Cardiac septum (tissue), 1 donor: Measurements from ENCODE around the gene CA7. TPM values are rescaled to one million over a fixed set of nuclear protein-coding genes. Genes with fewer than 3 reads are reported as not detected.

Experiments
- total RNA-seq: library from RNA; stranded (reverse); fragmentation: NEBNext Ultra II Directional; extraction: Animal tissue kit (Norgen Biotek cat#: 25700); gene quantifications from one replicate; pipeline ENCODE4 v1.2.1, GENCODE V29; 2021
- donor health status: DM: no; HTN: no; CAD: no.

The CA7 gene
- total RNA-seq, 1 donor from 2014 or later: not detected

Other genes with a start within 250 kb of the CA7 start
- gene CMTM3, start 239.7 kb upstream of the CA7 start, total RNA-seq: 10.4 TPM
- gene CMTM4, start 147.7 kb upstream of the CA7 start, total RNA-seq: 10.4 TPM
- gene DYNC1LI2, start 92.8 kb upstream of the CA7 start, total RNA-seq: 123 TPM
- not detected for gene TERB1, start 42.8 kb upstream of the CA7 start, total RNA-seq
- gene NAE1, start 13.4 kb upstream of the CA7 start, total RNA-seq: 31.1 TPM
- gene PDP2, start 36.1 kb downstream of the CA7 start, total RNA-seq: 2.7 TPM
- gene CDH16, start 74.5 kb downstream of the CA7 start, total RNA-seq: 0.35 TPM
- 245 TPM for gene RRAD, start 81.1 kb downstream of the CA7 start, total RNA-seq
- gene CIAO2B, start 90.0 kb downstream of the CA7 start, total RNA-seq: 118 TPM
- gene CES2, start 91.1 kb downstream of the CA7 start, total RNA-seq: 64.0 TPM
- 0.62 TPM for gene CES3, start 116.9 kb downstream of the CA7 start, total RNA-seq
- 11.9 TPM for gene CES4A, start 144.2 kb downstream of the CA7 start, total RNA-seq
- gene CBFB, start 184.7 kb downstream of the CA7 start, total RNA-seq: 33.7 TPM